Endothelial cell of umbilical vein (primary cell): ENCODE measurements around the gene PRKCI. TPM values are rescaled to one million over a fixed set of nuclear protein-coding genes. Genes with fewer than 3 reads are reported as not detected.

Source experiments
- BruUV-seq: library from RNA; stranded (reverse); fragments of 400-500 nt; replicated peaks from 2 replicates; lab custom pipeline; 2021; lab: Mats Ljungman, UMichigan
- CTCF ChIA-PET: fragments of 300-600, 350-600 bp; sonication (Branson Sonifier 250); formaldehyde crosslinking; loops from one replicate; lab custom pipeline; 2021; ENCODE audit warnings: antibody characterized with exemption, inconsistent platforms; lab: Charles Lee
- POLR2A ChIA-PET: fragments of 300-600, 350-600 bp; sonication (Branson Sonifier 250); formaldehyde crosslinking; loops from one replicate; lab custom pipeline; 2021; ENCODE audit warnings: antibody characterized with exemption, inconsistent platforms; lab: Charles Lee
- DNase-seq: peaks from one replicate; pipeline ENCODE4 v3.0.0-alpha.2; 2011; ENCODE audit warnings: low read depth, low spot score
- FAIRE-seq: peaks from 2 replicates; lab custom pipeline; 2011; peaks lifted over from hg19 to GRCh38; lab: Jason Lieb, UNC
- H2AFZ ChIP-seq: 2 replicates; pipeline ENCODE4 v1.6.0; 2012; ENCODE audit warnings: low read depth, low read length, control low read depth, inconsistent platforms
- H3K27ac ChIP-seq: 2 replicates; pipeline ENCODE4 v1.5.1; 2011; ENCODE audit warnings: low read depth, mild to moderate bottlenecking, control low read depth, low read length, moderate library complexity; ENCODE audit not compliant: insufficient read depth
- H3K27me3 ChIP-seq, 2 experiments: 2 replicates each; pipeline versions ENCODE4 v1.6.0 to v1.6.1; 2011; ENCODE audit warnings: low read length in 2 of 2, mixed read lengths in 1 of 2; ENCODE audit not compliant: control insufficient read depth in 2 of 2, insufficient read depth in 2 of 2
- H3K36me3 ChIP-seq, 2 experiments: 2 replicates in 1 of 2; 3 replicates in 1 of 2; pipeline ENCODE4 v1.5.1; 2011; ENCODE audit warnings: low read length in 2 of 2, mild to moderate bottlenecking in 1 of 2, moderate library complexity in 1 of 2; ENCODE audit not compliant: control insufficient read depth in 2 of 2, insufficient read depth in 2 of 2; ENCODE audit errors: extremely low read depth in 1 of 2
- H3K4me1 ChIP-seq: 3 replicates; pipeline ENCODE4 v1.5.1; 2011; ENCODE audit warnings: mild to moderate bottlenecking, low read length; ENCODE audit not compliant: control insufficient read depth, insufficient read depth; ENCODE audit errors: extremely low read depth
- H3K4me2 ChIP-seq: 2 replicates; pipeline ENCODE4 v1.6.1; 2011; ENCODE audit warnings: low read length, control low read depth, mixed read lengths; ENCODE audit not compliant: insufficient read depth
- H3K4me3 ChIP-seq, 3 experiments: fragments of 200-600 bp in 1 of 3; sonication (generic), shearing (Covaris generic) in 1 of 3; replicated peaks in 1 of 3; 2 replicates each; pipeline ENCODE4 v1.5.1; 2011 to 2016; ENCODE audit warnings: control low read depth in 3 of 3, low read length in 3 of 3, mild to moderate bottlenecking in 2 of 3, inconsistent platforms in 1 of 3, low read depth in 1 of 3, moderate library complexity in 1 of 3; ENCODE audit not compliant: insufficient read depth in 1 of 3
- H3K79me2 ChIP-seq: 2 replicates; pipeline ENCODE4 v1.6.0; 2012; ENCODE audit warnings: low read length, inconsistent platforms; ENCODE audit not compliant: control insufficient read depth, insufficient read depth
- H3K9ac ChIP-seq: replicated peaks from 2 replicates; pipeline ENCODE3; 2011; ENCODE audit warnings: low read length, control low read depth; ENCODE audit not compliant: insufficient read depth; ENCODE audit errors: extremely low read depth
- H3K9me1 ChIP-seq: replicated peaks from 3 replicates; pipeline ENCODE4 v1.6.0; 2011; ENCODE audit warnings: mild to moderate bottlenecking, low read length; ENCODE audit not compliant: control insufficient read depth, insufficient read depth; ENCODE audit errors: extremely low read depth
- H3K9me3 ChIP-seq: replicated peaks from 2 replicates; pipeline ENCODE4 v1.5.1; 2012; ENCODE audit warnings: low read length, inconsistent platforms; ENCODE audit not compliant: control insufficient read depth, insufficient read depth
- H4K20me1 ChIP-seq: replicated peaks from 2 replicates; pipeline ENCODE3; 2011; ENCODE audit warnings: mild to moderate bottlenecking, low read length; ENCODE audit not compliant: control insufficient read depth, insufficient read depth; ENCODE audit errors: extremely low read depth
- CTCF ChIP-seq, 2 donors: IDR thresholded peaks; 1 replicate in 1 of 2; 2 replicates in 1 of 2; pipeline ENCODE4 v1.5.1; 2011; ENCODE audit warnings: low read length in 2 of 2, mild to moderate bottlenecking in 2 of 2, moderate library complexity in 2 of 2, control low read depth in 1 of 2, inconsistent platforms in 1 of 2, low read depth in 1 of 2; ENCODE audit not compliant: insufficient read depth in 1 of 2; ENCODE audit errors: extremely low read depth in 1 of 2
- EZH2 ChIP-seq: IDR thresholded peaks from 2 replicates; pipeline ENCODE4 v1.6.1; 2012; ENCODE audit warnings: borderline replicate concordance, low read depth, mild to moderate bottlenecking, moderate library complexity, low read length, inconsistent platforms; ENCODE audit not compliant: severe bottlenecking
- FOS ChIP-seq: IDR thresholded peaks from 2 replicates; pipeline ENCODE4 v1.6.1; 2011; ENCODE audit warnings: mild to moderate bottlenecking, low read length, moderate library complexity, borderline replicate concordance; ENCODE audit not compliant: insufficient read depth
- GATA2 ChIP-seq: IDR thresholded peaks from 2 replicates; pipeline ENCODE4 v1.7.0; 2011; ENCODE audit warnings: low read depth, mild to moderate bottlenecking, moderate library complexity, mixed read lengths, low read length; ENCODE audit not compliant: insufficient read length, insufficient read depth
- JUN ChIP-seq: IDR thresholded peaks from 2 replicates; pipeline ENCODE4 v1.6.1; 2011; ENCODE audit warnings: borderline replicate concordance, low read depth; ENCODE audit not compliant: insufficient read length, insufficient read depth
- MAX ChIP-seq: IDR thresholded peaks from 2 replicates; pipeline ENCODE4 v1.6.1; 2011; ENCODE audit not compliant: insufficient read depth, insufficient read length
- MYC ChIP-seq: IDR thresholded peaks from one replicate; pipeline ENCODE4 v1.6.1; 2011; ENCODE audit warnings: mild to moderate bottlenecking, low read depth, low read length
- POLR2A ChIP-seq: IDR thresholded peaks from 2 replicates; pipeline ENCODE4 v1.6.1; 2012; ENCODE audit warnings: low read depth, mild to moderate bottlenecking, control low read depth, low read length
- POLR2AphosphoS5 ChIP-seq: IDR thresholded peaks from 2 replicates; pipeline ENCODE4 v1.6.1; 2012; ENCODE audit warnings: low read depth, mild to moderate bottlenecking, control low read depth, low read length, moderate library complexity; ENCODE audit not compliant: insufficient read depth
- dilution Hi-C: fragments of 300-500 bp; cut with MboI; formaldehyde crosslinking; loops from one replicate; pipeline ENCODE4 v1.15.0; 2019; ENCODE audit warnings: low sequenced_read_pairs; ENCODE audit not compliant: extremely low pct_ligation_motif_present
- intact Hi-C: fragments of 100-400 bp; cut with micrococcal nuclease; formaldehyde crosslinking; loops from one replicate; pipeline ENCODE4 v1.10.0; 2022
- polyA plus RNA-seq, 4 experiments: library from polyadenylated mRNA; depleted of rRNA in 3 of 4; stranded (reverse) in 3 of 4; unstranded in 1 of 4; fragments of >200 nt; gene quantifications; 2 replicates each; pipeline versions ENCODE4 v1.2.1 to v1.2.3, GENCODE V29; 2011 to 2012; ENCODE audit warnings: missing spikeins in 1 of 4
- total RNA-seq: library from RNA; stranded (reverse); gene quantifications from 2 replicates; pipeline ENCODE4 v1.2.3, GENCODE V29; 2021

The PRKCI gene
- total and polyA plus RNA-seq, 2 donors (not counting 3 experiments of a cell fraction or from before 2014, with no cell fraction given): 7.1 to 23.9 TPM

GRCh38 chr3:170226426-170226960 is 4.3 kb downstream of the PRKCI start:
- no peak for TF ChIP-seq MYC
- no peak for TF ChIP-seq FOS
- no peak for TF ChIP-seq CTCF (IDR thresholded peaks at IDR 0.05; ENCODE audit: extremely low read depth in 1 of 2, insufficient read depth in 1 of 2, low read depth in 1 of 2, low read length in 2 of 2)
- no peak for TF ChIP-seq POLR2AphosphoS5
- no peak for TF ChIP-seq JUN
- no peak for TF ChIP-seq EZH2
- TF ChIP-seq GATA2: no peak
- TF ChIP-seq MAX: no peak
- TF ChIP-seq POLR2A: no peak
- dilution Hi-C loops (no loop called here), intact Hi-C loops (no loop called here)
- H3K79me2 ChIP-seq: peaks cover 41% of the 10 kb centered on the region
- H3K36me3 ChIP-seq: no peaks in the 10 kb centered on the region
- no peak overlapping the region for H2AFZ ChIP-seq
- no peak overlapping the region for H3K4me3 ChIP-seq
- ChIA-PET CTCF (no interaction called here), POLR2A (no interaction called here)
- BruUV-seq: no TSS peak
- DNase-seq (no peak), FAIRE-seq (no peak)
- H3K27ac ChIP-seq: no peak overlapping the region
- no peaks in the 10 kb centered on the region for H3K9me3 ChIP-seq
- peaks cover 10% of the 10 kb centered on the region for H3K4me1 ChIP-seq
- no peak overlapping the region for H3K9ac ChIP-seq
- no peak overlapping the region for H3K4me2 ChIP-seq
- H3K9me1 ChIP-seq: no peaks in the 10 kb centered on the region
- peaks cover 5% of the 10 kb centered on the region for H4K20me1 ChIP-seq
- H3K27me3 ChIP-seq: no peaks in the 10 kb centered on the region
